Neural crest cell (in vitro differentiated cells): ENCODE measurements around the gene WDR37. TPM values are rescaled to one million over a fixed set of nuclear protein-coding genes. Genes with fewer than 3 reads are reported as not detected.

Source experiments
- DNase-seq: peaks from one replicate; pipeline ENCODE4 v3.0.0; 2021; ENCODE audit warnings: low read depth, mixed read lengths, low spot score
- H3K27ac Mint-ChIP-seq: one replicate; pipeline ENCODE4 v1.8.0; 2021; ENCODE audit warnings: mild to moderate bottlenecking, mixed read lengths; ENCODE audit not compliant: unreplicated experiment
- H3K27me3 Mint-ChIP-seq: 2 replicates; pipeline ENCODE4 v1.8.0; 2021; ENCODE audit warnings: low read depth, mild to moderate bottlenecking, mixed read lengths
- H3K36me3 Mint-ChIP-seq: 2 replicates; pipeline ENCODE4 v1.8.0; 2021; ENCODE audit warnings: low read depth, mild to moderate bottlenecking, mixed read lengths
- H3K4me1 Mint-ChIP-seq: 2 replicates; pipeline ENCODE4 v1.8.0; 2021; ENCODE audit warnings: mixed read lengths
- H3K4me3 Mint-ChIP-seq: one replicate; pipeline ENCODE4 v1.8.0; 2021; ENCODE audit warnings: mild to moderate bottlenecking, mixed read lengths
- H3K9me3 Mint-ChIP-seq: 2 replicates; pipeline ENCODE4 v1.8.0; 2021; ENCODE audit warnings: mixed read lengths
- total RNA-seq: library from RNA; stranded (reverse); gene quantifications from 2 replicates; pipeline ENCODE4 v1.2.1, GENCODE V29; 2021
- TF ChIP-seq, protein P1 (sequence below): fragments of 200-600 bp; sonication (generic); conservative IDR thresholded peaks from 2 replicates; pipeline ENCODE4 v1.5.0; 2021; ENCODE audit warnings: antibody characterized with exemption, mild to moderate bottlenecking

The WDR37 gene
- total RNA-seq, 1 donor from 2014 or later: 19.5 TPM

DNA sequence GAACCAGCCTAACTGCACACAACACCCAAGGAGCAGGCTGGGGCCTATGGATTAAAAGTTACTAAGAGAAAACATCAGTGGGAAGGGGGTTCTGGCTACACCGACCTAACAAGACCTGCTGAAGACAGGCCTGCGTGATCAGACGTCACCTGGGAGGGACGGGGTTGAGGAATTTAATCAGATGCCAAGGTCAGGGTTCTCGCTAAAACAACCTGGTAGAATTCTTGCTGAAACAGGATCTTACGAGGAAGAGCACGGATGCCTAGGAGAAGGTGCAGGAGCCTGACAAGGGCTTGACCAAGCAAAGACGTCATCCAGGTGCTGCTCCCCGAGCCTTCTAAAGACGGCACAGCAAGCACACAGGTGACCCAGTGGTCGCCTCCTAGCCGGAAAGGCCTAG, 32.1 kb upstream of the WDR37 start:
- H3K27ac Mint-ChIP-seq: no peak overlapping the region
- peaks cover 9% of the 10 kb centered on the region for H3K36me3 Mint-ChIP-seq
- no peaks in the 10 kb centered on the region for H3K27me3 Mint-ChIP-seq
- no peaks in the 10 kb centered on the region for H3K9me3 Mint-ChIP-seq
- no peak overlapping the region for H3K4me3 Mint-ChIP-seq
- TF ChIP-seq, protein P1, sequence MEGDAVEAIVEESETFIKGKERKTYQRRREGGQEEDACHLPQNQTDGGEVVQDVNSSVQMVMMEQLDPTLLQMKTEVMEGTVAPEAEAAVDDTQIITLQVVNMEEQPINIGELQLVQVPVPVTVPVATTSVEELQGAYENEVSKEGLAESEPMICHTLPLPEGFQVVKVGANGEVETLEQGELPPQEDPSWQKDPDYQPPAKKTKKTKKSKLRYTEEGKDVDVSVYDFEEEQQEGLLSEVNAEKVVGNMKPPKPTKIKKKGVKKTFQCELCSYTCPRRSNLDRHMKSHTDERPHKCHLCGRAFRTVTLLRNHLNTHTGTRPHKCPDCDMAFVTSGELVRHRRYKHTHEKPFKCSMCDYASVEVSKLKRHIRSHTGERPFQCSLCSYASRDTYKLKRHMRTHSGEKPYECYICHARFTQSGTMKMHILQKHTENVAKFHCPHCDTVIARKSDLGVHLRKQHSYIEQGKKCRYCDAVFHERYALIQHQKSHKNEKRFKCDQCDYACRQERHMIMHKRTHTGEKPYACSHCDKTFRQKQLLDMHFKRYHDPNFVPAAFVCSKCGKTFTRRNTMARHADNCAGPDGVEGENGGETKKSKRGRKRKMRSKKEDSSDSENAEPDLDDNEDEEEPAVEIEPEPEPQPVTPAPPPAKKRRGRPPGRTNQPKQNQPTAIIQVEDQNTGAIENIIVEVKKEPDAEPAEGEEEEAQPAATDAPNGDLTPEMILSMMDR: no peak
- no peak for DNase-seq
- no peaks in the 10 kb centered on the region for H3K4me1 Mint-ChIP-seq

DNA sequence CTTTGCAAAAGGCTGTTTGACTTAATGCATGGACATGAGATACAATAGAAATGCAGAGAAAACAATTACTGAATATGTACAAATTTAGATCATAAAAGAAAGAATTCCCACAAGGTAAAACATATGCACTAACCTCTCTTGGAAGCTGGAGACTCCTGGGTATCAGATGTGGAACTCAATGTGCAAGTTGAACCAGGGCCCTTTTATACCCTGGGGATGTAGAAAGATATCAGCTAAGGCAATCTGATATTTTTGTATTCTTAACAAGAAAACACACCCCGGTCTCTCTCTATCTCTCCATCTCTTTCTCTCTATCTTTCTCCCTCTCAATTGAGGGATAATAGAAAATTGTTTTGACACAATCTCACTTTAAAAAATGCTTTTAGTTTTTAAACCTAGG, 30.5 kb upstream of the WDR37 start, which contains the start of gene IDI2:
TSS of gene IDI2 (minus strand) at position 177 of the 400 bp plus-strand sequence. CDS start 1,136 bp downstream, outside the sequence.
- no peaks in the 10 kb centered on the region for H3K27me3 Mint-ChIP-seq
- no peak within 1 kb of the TSS for H3K4me3 Mint-ChIP-seq
- peaks cover 4% of the 10 kb centered on the region for H3K36me3 Mint-ChIP-seq
- DNase-seq: no peak
- H3K27ac Mint-ChIP-seq: peak within 1 kb of the TSS; percentile 68
- H3K4me1 Mint-ChIP-seq: no peaks in the 10 kb centered on the region
- no peaks in the 10 kb centered on the region for H3K9me3 Mint-ChIP-seq
- TF ChIP-seq, protein P1: no peak

- H3K27ac Mint-ChIP-seq: no peak overlapping the region
- H3K27me3 Mint-ChIP-seq: no peaks in the 10 kb centered on the region
- no peaks in the 10 kb centered on the region for H3K9me3 Mint-ChIP-seq
- H3K4me1 Mint-ChIP-seq: no peaks in the 10 kb centered on the region
- DNase-seq: no peak
- TF ChIP-seq, protein P1: no peak
- no peak overlapping the region for H3K4me3 Mint-ChIP-seq
- peaks cover under 1% of the 10 kb centered on the region for H3K36me3 Mint-ChIP-seq
Measured at GRCh38 chr10:1026578-1026977, 29.6 kb upstream of the WDR37 start.

- Mint-ChIP-seq H3K27me3 (no peaks in the 10 kb centered on the region), H3K9me3 (peaks cover 2% of the 10 kb centered on the region), H3K27ac (no peak overlapping the region), H3K4me1 (peaks cover 11% of the 10 kb centered on the region), H3K4me3 (no peak overlapping the region), H3K36me3 (no peaks in the 10 kb centered on the region)
- TF ChIP-seq, protein P1: no peak
- DNase-seq: no peak
Measured at GRCh38 chr10:1029838-1030237, 26.3 kb upstream of the WDR37 start.

- H3K4me3 Mint-ChIP-seq: no peak overlapping the region
- peaks cover 4% of the 10 kb centered on the region for H3K36me3 Mint-ChIP-seq
- TF ChIP-seq, protein P1: no peak
- no peak overlapping the region for H3K27ac Mint-ChIP-seq
- peaks cover 24% of the 10 kb centered on the region for H3K4me1 Mint-ChIP-seq
- peaks cover 2% of the 10 kb centered on the region for H3K9me3 Mint-ChIP-seq
- DNase-seq: no peak
- no peaks in the 10 kb centered on the region for H3K27me3 Mint-ChIP-seq
Measured at GRCh38 chr10:1033601-1034000, 22.6 kb upstream of the WDR37 start.
